Endothelial cell of umbilical vein (primary cell): ENCODE data around the gene CACNA1C.

ENCODE experiments used
- MYC ChIP-seq: IDR thresholded peaks from one replicate; pipeline ENCODE4 v1.6.1; 2011; ENCODE audit warnings: mild to moderate bottlenecking, low read depth, low read length
- POLR2A ChIP-seq: IDR thresholded peaks from 2 replicates; pipeline ENCODE4 v1.6.1; 2012; ENCODE audit warnings: low read depth, mild to moderate bottlenecking, control low read depth, low read length
- TF ChIP-seq, protein P1 (sequence below), 2 donors: IDR thresholded peaks; 1 replicate in 1 of 2; 2 replicates in 1 of 2; pipeline ENCODE4 v1.5.1; 2011; ENCODE audit warnings: low read length in 2 of 2, mild to moderate bottlenecking in 2 of 2, moderate library complexity in 2 of 2, control low read depth in 1 of 2, inconsistent platforms in 1 of 2, low read depth in 1 of 2; ENCODE audit not compliant: insufficient read depth in 1 of 2; ENCODE audit errors: extremely low read depth in 1 of 2
- TF ChIP-seq, protein P2 (sequence below): IDR thresholded peaks from 2 replicates; pipeline ENCODE4 v1.6.1; 2011; ENCODE audit not compliant: insufficient read depth, insufficient read length

DNA sequence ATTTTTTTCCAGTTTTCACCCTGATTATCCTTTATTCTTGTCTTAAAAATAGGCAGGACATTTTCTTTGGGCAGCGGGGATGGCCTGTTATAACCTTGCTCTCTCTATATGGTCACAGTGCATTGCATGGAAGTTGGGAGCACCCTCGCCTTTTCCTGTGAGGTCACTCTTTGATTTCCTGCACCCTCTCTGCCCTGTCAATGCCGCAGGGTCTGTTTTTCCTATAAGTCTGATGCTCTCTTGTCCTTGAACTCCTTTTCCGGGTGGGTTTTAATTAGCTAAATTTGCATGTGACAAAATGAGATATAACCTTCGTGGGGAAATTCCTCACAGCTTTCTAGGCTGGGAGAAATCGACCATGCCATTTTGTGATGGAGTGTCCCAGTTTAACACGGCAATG, 194.3 kb downstream of the CACNA1C start:
- TF ChIP-seq, protein P1, sequence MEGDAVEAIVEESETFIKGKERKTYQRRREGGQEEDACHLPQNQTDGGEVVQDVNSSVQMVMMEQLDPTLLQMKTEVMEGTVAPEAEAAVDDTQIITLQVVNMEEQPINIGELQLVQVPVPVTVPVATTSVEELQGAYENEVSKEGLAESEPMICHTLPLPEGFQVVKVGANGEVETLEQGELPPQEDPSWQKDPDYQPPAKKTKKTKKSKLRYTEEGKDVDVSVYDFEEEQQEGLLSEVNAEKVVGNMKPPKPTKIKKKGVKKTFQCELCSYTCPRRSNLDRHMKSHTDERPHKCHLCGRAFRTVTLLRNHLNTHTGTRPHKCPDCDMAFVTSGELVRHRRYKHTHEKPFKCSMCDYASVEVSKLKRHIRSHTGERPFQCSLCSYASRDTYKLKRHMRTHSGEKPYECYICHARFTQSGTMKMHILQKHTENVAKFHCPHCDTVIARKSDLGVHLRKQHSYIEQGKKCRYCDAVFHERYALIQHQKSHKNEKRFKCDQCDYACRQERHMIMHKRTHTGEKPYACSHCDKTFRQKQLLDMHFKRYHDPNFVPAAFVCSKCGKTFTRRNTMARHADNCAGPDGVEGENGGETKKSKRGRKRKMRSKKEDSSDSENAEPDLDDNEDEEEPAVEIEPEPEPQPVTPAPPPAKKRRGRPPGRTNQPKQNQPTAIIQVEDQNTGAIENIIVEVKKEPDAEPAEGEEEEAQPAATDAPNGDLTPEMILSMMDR (IDR thresholded peaks at IDR 0.05; ENCODE audit: extremely low read depth in 1 of 2, insufficient read depth in 1 of 2, low read depth in 1 of 2, low read length in 2 of 2), result no peak
- TF ChIP-seq POLR2A, result no peak
- no peak for TF ChIP-seq MYC
- TF ChIP-seq, protein P2, sequence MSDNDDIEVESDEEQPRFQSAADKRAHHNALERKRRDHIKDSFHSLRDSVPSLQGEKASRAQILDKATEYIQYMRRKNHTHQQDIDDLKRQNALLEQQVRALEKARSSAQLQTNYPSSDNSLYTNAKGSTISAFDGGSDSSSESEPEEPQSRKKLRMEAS, result no peak
